GM23338 (cell line): ENCODE measurements around the gene OR4D2.

Source experiments
- CREB1 ChIP-seq: fragments of 250-450 bp; sonication (Bioruptor Pico); IDR thresholded peaks from 2 replicates; pipeline ENCODE4 v1.5.0; 2020; ENCODE audit warnings: low read depth, mild to moderate bottlenecking, moderate library complexity
- CTCF ChIP-seq, 2 experiments: fragments of 200-600 bp in 1 of 2; sonication (generic) in 1 of 2; conservative IDR thresholded peaks; 2 replicates each; pipeline versions ENCODE4 v1.5.1 to v1.6.1; 2016 to 2017; ENCODE audit warnings: antibody characterized with exemption in 2 of 2, low read depth in 2 of 2, mild to moderate bottlenecking in 2 of 2, moderate library complexity in 1 of 2
- EZH2 ChIP-seq: fragments of 200-600 bp; sonication (generic); IDR thresholded peaks from one replicate; pipeline ENCODE4 v1.8.0; 2017; ENCODE audit warnings: antibody characterized with exemption, mild to moderate bottlenecking, low read depth; ENCODE audit not compliant: unreplicated experiment
- EZH2phosphoT487 ChIP-seq: fragments of 200-600 bp; sonication (generic); IDR thresholded peaks from one replicate; pipeline ENCODE4 v1.8.1; 2018; ENCODE audit warnings: antibody characterized with exemption; ENCODE audit not compliant: unreplicated experiment
- JUNB ChIP-seq: IDR thresholded peaks from one replicate; pipeline ENCODE4 v1.6.1; 2016; ENCODE audit warnings: antibody characterized with exemption; ENCODE audit not compliant: unreplicated experiment
- POLR2AphosphoS5 ChIP-seq: IDR thresholded peaks from 2 replicates; pipeline ENCODE4 v1.6.1; 2016; ENCODE audit warnings: antibody characterized with exemption, low read depth
- REST ChIP-seq: IDR thresholded peaks from one replicate; pipeline ENCODE4 v1.6.1; 2018; ENCODE audit warnings: antibody characterized with exemption; ENCODE audit not compliant: unreplicated experiment
- STAT1 ChIP-seq: IDR thresholded peaks from one replicate; pipeline ENCODE4 v1.6.1; 2016; ENCODE audit warnings: antibody characterized with exemption; ENCODE audit not compliant: unreplicated experiment
- ZNF114 ChIP-seq: fragments of 250-450 bp; sonication (Bioruptor Pico); IDR thresholded peaks from 2 replicates; pipeline ENCODE4 v1.5.0; 2020; ENCODE audit warnings: mild to moderate bottlenecking, moderate library complexity
- ZNF331 ChIP-seq: fragments of 250-450 bp; sonication (Bioruptor Pico); IDR thresholded peaks from 2 replicates; pipeline ENCODE4 v1.5.0; 2020; ENCODE audit warnings: low read depth, mild to moderate bottlenecking, moderate library complexity
- ZNF462 ChIP-seq: fragments of 250-450 bp; sonication (Bioruptor Pico); IDR thresholded peaks from 2 replicates; pipeline ENCODE4 v1.5.0; 2020; ENCODE audit warnings: mild to moderate bottlenecking, moderate library complexity

GRCh38 chr17:58121925-58122324, 44.9 kb upstream of the OR4D2 start:
- TF ChIP-seq CTCF (conservative IDR thresholded peaks at IDR 0.05; ENCODE audit: low read depth in 2 of 2) (peak; percentile 63 to 79), ZNF114 (no peak), STAT1 (no peak), REST (peak; percentile 27), JUNB (no peak), ZNF462 (CRISPR knock-in tag) (no peak), POLR2AphosphoS5 (no peak), CREB1 (CRISPR knock-in tag) (no peak), EZH2 (no peak), EZH2phosphoT487 (no peak), ZNF331 (CRISPR knock-in tag) (no peak)
